ENCODE results near the gene CCDC150. TPM values are rescaled to one million over a fixed set of nuclear protein-coding genes. Genes with fewer than 3 reads are reported as not detected.

Gene CCDC150
- total RNA-seq, 1 experiment from 2014 or later, result 34.0 TPM

GRCh38 chr2:196758474-196759377 lies 119.2 kb downstream of the CCDC150 start:
- intact Hi-C loops (cut with micrococcal nuclease; ENCODE audit: unreplicated experiment), result loop anchor here (2.0 to 10.0 kb wide), 2 partner anchors 324 to 460 kb away; no protein-coding TSS in a partner anchor
- TF ChIP-seq, protein P1, sequence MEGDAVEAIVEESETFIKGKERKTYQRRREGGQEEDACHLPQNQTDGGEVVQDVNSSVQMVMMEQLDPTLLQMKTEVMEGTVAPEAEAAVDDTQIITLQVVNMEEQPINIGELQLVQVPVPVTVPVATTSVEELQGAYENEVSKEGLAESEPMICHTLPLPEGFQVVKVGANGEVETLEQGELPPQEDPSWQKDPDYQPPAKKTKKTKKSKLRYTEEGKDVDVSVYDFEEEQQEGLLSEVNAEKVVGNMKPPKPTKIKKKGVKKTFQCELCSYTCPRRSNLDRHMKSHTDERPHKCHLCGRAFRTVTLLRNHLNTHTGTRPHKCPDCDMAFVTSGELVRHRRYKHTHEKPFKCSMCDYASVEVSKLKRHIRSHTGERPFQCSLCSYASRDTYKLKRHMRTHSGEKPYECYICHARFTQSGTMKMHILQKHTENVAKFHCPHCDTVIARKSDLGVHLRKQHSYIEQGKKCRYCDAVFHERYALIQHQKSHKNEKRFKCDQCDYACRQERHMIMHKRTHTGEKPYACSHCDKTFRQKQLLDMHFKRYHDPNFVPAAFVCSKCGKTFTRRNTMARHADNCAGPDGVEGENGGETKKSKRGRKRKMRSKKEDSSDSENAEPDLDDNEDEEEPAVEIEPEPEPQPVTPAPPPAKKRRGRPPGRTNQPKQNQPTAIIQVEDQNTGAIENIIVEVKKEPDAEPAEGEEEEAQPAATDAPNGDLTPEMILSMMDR (IDR thresholded peaks at IDR 0.05; ENCODE audit: insufficient read depth in 1 of 2, low read depth in 1 of 2, low read length in 1 of 2, severe bottlenecking in 1 of 2, unreplicated experiment in 1 of 2), result peak in 1 of 2 experiments; percentile 24
- no peak overlapping the region for H3K27ac Mint-ChIP-seq (ENCODE audit: unreplicated experiment)
- Histone ChIP-seq H3K4me1 (no peaks in the 10 kb centered on the region), H3K27me3 (replicated peaks; ENCODE audit: control insufficient read depth, insufficient read depth, low read length) (no peaks in the 10 kb centered on the region), H3K4me3 (ENCODE audit: low read depth, low read length) (no peak overlapping the region), H3K36me3 (ENCODE audit: control insufficient read depth, insufficient read depth, low read length) (peaks cover 2% of the 10 kb centered on the region; the same call in 1 of the 2 replicates), H3K9me3 (no peaks in the 10 kb centered on the region)
- POLR2A ChIA-PET, result no interaction called here
- peaks cover 34% of the 10 kb centered on the region for H3K36me3 Mint-ChIP-seq (ENCODE audit: insufficient read depth, unreplicated experiment)
- DNase-seq, result no peak
- no peaks in the 10 kb centered on the region for H3K27me3 Mint-ChIP-seq (ENCODE audit: insufficient read depth, unreplicated experiment)
- CTCF ChIA-PET, result interaction anchor here (0.6 kb wide), 1 partner anchor 17 kb away, joined by 4 read pairs; no protein-coding TSS in a partner anchor
- H3K4me3 Mint-ChIP-seq (ENCODE audit: unreplicated experiment), result no peak overlapping the region
- H3K9me3 Mint-ChIP-seq (ENCODE audit: unreplicated experiment), result peaks cover 23% of the 10 kb centered on the region
- BruUV-seq (replicated peaks), result no TSS peak
- H3K4me1 Mint-ChIP-seq (ENCODE audit: low read depth, unreplicated experiment), result no peaks in the 10 kb centered on the region

GRCh38 chr2:196759378-196759706 lies 119.8 kb downstream of the CCDC150 start:
- no peaks in the 10 kb centered on the region for H3K27me3 Mint-ChIP-seq (ENCODE audit: insufficient read depth, unreplicated experiment)
- no peaks in the 10 kb centered on the region for H3K4me1 Mint-ChIP-seq (ENCODE audit: low read depth, unreplicated experiment)
- TF ChIP-seq, protein P1 (IDR thresholded peaks at IDR 0.05; ENCODE audit: insufficient read depth in 1 of 2, low read depth in 1 of 2, low read length in 1 of 2, severe bottlenecking in 1 of 2, unreplicated experiment in 1 of 2), result no peak
- DNase-seq, result no peak
- Histone ChIP-seq H3K27me3 (replicated peaks; ENCODE audit: control insufficient read depth, insufficient read depth, low read length) (no peaks in the 10 kb centered on the region), H3K4me3 (ENCODE audit: low read depth, low read length) (no peak overlapping the region), H3K9me3 (no peaks in the 10 kb centered on the region), H3K36me3 (ENCODE audit: control insufficient read depth, insufficient read depth, low read length) (peaks cover 2% of the 10 kb centered on the region; the same call in 1 of the 2 replicates), H3K4me1 (no peaks in the 10 kb centered on the region)
- POLR2A ChIA-PET, result no interaction called here
- BruUV-seq (replicated peaks), result no TSS peak
- CTCF ChIA-PET, result no interaction called here
- intact Hi-C loops (cut with micrococcal nuclease; ENCODE audit: unreplicated experiment), result loop anchor here (2.0 to 10.0 kb wide), 2 partner anchors 325 to 461 kb away; no protein-coding TSS in a partner anchor
- no peak overlapping the region for H3K4me3 Mint-ChIP-seq (ENCODE audit: unreplicated experiment)
- no peak overlapping the region for H3K27ac Mint-ChIP-seq (ENCODE audit: unreplicated experiment)
- peaks cover 23% of the 10 kb centered on the region for H3K9me3 Mint-ChIP-seq (ENCODE audit: unreplicated experiment)
- peaks cover 34% of the 10 kb centered on the region for H3K36me3 Mint-ChIP-seq (ENCODE audit: insufficient read depth, unreplicated experiment)

DNA sequence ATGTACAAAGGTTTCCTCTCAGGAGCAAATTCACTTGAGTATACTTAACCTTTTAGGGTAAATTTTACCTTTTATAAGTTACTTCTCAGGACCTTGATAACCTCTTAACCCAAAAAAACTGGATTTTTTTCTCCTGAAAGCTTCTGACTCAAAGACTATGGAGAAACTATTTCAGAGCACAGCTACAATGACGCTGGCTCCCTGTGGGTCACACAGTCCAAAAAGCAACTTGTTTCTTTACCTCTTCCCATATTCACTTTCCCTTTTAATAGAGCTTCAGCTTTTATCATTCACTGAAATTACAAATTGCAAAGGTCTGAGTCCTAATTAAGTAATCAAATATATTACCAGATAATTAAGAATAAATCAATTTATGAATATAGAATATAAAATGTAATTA lies 127.6 kb downstream of the CCDC150 start:
- POLR2A ChIA-PET, result no interaction called here
- no TSS peak for BruUV-seq (replicated peaks)
- no peaks in the 10 kb centered on the region for H3K4me1 Mint-ChIP-seq (ENCODE audit: low read depth, unreplicated experiment)
- TF ChIP-seq, protein P1 (IDR thresholded peaks at IDR 0.05; ENCODE audit: insufficient read depth in 1 of 2, low read depth in 1 of 2, low read length in 1 of 2, severe bottlenecking in 1 of 2, unreplicated experiment in 1 of 2), result no peak
- intact Hi-C loops (cut with micrococcal nuclease; ENCODE audit: unreplicated experiment), result loop anchor here (10.0 kb wide), 1 partner anchor 692 kb away; no protein-coding TSS in a partner anchor
- no peak overlapping the region for H3K4me3 ChIP-seq (ENCODE audit: low read depth, low read length)
- no peak for DNase-seq
- H3K27ac Mint-ChIP-seq (ENCODE audit: unreplicated experiment), result no peak overlapping the region
- no peak overlapping the region for H3K4me3 Mint-ChIP-seq (ENCODE audit: unreplicated experiment)
- no peaks in the 10 kb centered on the region for H3K4me1 ChIP-seq
- H3K9me3 Mint-ChIP-seq (ENCODE audit: unreplicated experiment), result no peaks in the 10 kb centered on the region
- no peaks in the 10 kb centered on the region for H3K9me3 ChIP-seq
- no peaks in the 10 kb centered on the region for H3K27me3 ChIP-seq (replicated peaks; ENCODE audit: control insufficient read depth, insufficient read depth, low read length)
- CTCF ChIA-PET, result no interaction called here
- H3K27me3 Mint-ChIP-seq (ENCODE audit: insufficient read depth, unreplicated experiment), result no peaks in the 10 kb centered on the region
- H3K36me3 Mint-ChIP-seq (ENCODE audit: insufficient read depth, unreplicated experiment), result peaks cover 36% of the 10 kb centered on the region
- no peaks in the 10 kb centered on the region for H3K36me3 ChIP-seq (ENCODE audit: control insufficient read depth, insufficient read depth, low read length)

Other genes starting within 250 kb of the CCDC150 start
- 3.5 and 3.6 TPM in 2 replicates for gene HECW2, start 46.2 kb upstream of the CCDC150 start, total RNA-seq (2022)
- gene GTF3C3, start 160.0 kb downstream of the CCDC150 start, total RNA-seq (2022), result 59.4 and 64.4 TPM in 2 replicates
- gene C2orf66, start 169.6 kb downstream of the CCDC150 start, total RNA-seq (2022), result not detected in 2 replicates

All from Caco-2 (cell line).